HK-2 (cell line): ENCODE measurements around the gene COL20A1.

Source experiments
- DNase-seq: peaks from one replicate; pipeline ENCODE4 v3.0.0-alpha.2; 2018; ENCODE audit not compliant: unreplicated experiment

COL20A1 gene

GRCh38 chr20:63347950-63348827 lies 55.2 kb downstream of the COL20A1 start:
- DNase-seq, result no peak

- DNase-seq, result no peak
Observed at GRCh38 chr20:63348828-63349515, 56.0 kb downstream of the COL20A1 start.

- no peak for DNase-seq
Observed at GRCh38 chr20:63349516-63349895, 56.5 kb downstream of the COL20A1 start.

GRCh38 chr20:63350196-63350595 lies 57.2 kb downstream of the COL20A1 start:
- no peak for DNase-seq

GRCh38 chr20:63350597-63351325 lies 57.8 kb downstream of the COL20A1 start:
- DNase-seq, result no peak

- no peak for DNase-seq
Observed at GRCh38 chr20:63351326-63351700, 58.3 kb downstream of the COL20A1 start.

- no peak for DNase-seq
Observed at GRCh38 chr20:63351811-63352591, 59.0 kb downstream of the COL20A1 start.

- no peak for DNase-seq
Observed at GRCh38 chr20:63352811-63353221, 59.8 kb downstream of the COL20A1 start.

- DNase-seq, result no peak
Observed at GRCh38 chr20:63354636-63355350, 61.8 kb downstream of the COL20A1 start.

- DNase-seq, result no peak
Observed at GRCh38 chr20:63355781-63356295, 62.9 kb downstream of the COL20A1 start.

- no peak for DNase-seq
Observed at GRCh38 chr20:63356511-63356910, 63.5 kb downstream of the COL20A1 start.

- no peak for DNase-seq
Observed at GRCh38 chr20:63356931-63357879, 64.2 kb downstream of the COL20A1 start.

- no peak for DNase-seq
Observed at GRCh38 chr20:63357921-63358905, 65.2 kb downstream of the COL20A1 start.

- no peak for DNase-seq
Observed at GRCh38 chr20:63359164-63359934, 66.4 kb downstream of the COL20A1 start.

GRCh38 chr20:63359937-63360849 lies 67.2 kb downstream of the COL20A1 start:
- no peak for DNase-seq

GRCh38 chr20:63360850-63361518 lies 68.0 kb downstream of the COL20A1 start, which contains the start of gene CHRNA4:
TSS of gene CHRNA4 (minus strand) at chr20:63361349. CDS start at chr20:63361165, 184 bp downstream.
- DNase-seq, result no peak
